ENCODE measurements around the gene CDKN2B.
"Not testable (repeated sequence)": the region's sequence is repeated elsewhere in the genome, so short reads cannot be mapped to it uniquely, and the experiment has no call there.

CDKN2B gene

DNA sequence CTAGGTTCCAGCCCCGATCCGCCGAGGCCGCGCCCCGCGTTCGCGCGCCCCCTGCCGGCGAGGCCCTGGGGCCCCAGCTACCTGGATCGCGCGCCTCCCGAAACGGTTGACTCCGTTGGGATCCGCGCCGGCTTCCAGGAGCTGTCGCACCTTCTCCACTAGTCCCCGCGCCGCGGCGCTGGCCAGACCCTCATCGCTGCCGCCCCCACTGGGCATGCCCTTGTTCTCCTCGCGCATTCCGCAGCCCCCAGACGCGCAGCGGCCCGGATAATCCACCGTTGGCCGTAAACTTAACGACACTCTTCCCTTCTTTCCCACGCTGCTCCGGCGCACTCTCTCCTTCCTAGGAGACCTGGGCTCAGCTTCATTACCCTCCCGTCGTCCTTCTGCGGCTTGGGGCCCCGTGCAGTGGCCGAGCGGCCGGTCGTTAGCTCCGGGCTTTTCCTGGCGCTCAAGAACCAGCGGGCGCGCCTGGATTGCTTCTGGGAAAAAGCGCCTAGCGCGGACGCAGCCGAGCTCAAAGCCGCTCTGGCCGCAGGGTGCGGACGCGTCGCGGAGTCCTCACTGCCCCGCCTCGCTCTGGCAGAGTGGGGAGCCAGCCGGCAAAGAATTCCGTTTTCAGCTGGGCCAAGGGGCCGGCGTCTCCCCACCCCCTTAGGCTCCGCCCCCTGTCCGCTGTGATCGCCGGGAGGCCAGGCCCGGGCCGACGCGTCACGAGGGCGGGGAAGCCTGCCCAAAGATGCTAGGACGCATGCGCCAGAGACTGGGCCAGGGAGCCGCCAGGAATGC is at the start of gene CDKN2B:
Gene CDKN2B, minus strand, starts transcription at position 589 of the 789 bp plus-strand sequence. Its CDS starts 352 bp downstream, at position 237.
- DNase-seq (ENCODE audit: low read depth, low spot score), result peak; percentile 97

DNA sequence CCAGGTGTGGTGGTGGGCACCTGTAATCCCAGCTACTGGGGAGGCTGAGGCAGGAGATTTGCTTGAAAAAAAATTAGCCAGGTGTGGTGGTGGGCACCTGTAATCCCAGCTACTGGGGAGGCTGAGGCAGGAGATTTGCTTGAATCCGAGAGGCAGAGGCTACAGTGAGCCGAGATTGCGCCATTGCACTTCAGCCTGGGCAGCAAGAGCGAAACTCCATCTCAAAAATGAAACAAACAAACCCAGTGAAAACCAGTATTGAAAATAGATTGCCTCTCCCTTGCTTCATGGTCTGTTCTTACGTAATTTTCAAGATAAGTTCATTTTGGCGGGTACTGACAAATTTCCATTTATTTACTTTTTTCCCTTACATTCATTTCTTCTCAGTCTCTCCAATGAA is 48.9 kb upstream of the CDKN2B start:
- DNase-seq (ENCODE audit: low read depth, low spot score), result not testable (repeated sequence)

DNA sequence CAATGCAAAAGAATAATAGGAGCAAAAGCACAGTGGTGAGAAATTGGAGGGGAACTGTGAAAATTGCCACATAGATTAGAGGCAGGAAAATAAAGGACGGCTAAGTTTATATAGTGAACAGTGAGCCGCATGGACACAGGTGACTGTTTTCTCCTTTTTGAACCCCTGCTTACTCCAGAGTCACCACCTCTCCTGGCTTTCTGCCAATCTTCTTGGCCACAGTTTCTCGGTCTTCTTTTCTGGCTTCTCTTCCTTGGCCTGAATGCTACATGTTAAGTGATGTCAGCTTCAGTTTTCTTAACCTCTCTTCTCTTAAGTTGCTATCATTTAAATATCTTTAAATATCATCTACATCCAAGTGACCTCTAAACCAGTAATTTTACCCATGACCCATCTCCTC is 47.3 kb upstream of the CDKN2B start:
- no peak for DNase-seq (ENCODE audit: low read depth, low spot score)

DNA sequence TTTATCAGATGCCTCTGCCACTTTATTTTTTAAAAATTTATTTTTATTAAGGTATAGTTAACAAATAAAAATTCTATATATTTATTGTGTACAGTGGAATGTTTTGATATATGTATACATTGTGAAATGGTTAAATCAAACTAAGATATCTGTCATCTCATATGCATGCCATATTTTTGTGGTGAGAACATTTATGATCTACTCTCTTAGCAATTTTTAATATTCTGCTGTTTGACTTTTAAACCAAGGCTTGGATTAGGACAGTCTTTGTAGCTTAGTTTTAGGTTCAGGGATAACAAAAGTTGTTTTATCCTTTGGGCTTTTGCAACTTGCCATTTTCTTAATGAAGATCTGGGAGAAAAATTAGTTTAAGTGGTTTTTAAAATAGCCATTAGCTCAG is 46.0 kb upstream of the CDKN2B start:
- no peak for DNase-seq (ENCODE audit: low read depth, low spot score)

GRCh38 chr9:22054529-22054928 is 45.4 kb upstream of the CDKN2B start:
- DNase-seq (ENCODE audit: low read depth, low spot score), result no peak

DNA sequence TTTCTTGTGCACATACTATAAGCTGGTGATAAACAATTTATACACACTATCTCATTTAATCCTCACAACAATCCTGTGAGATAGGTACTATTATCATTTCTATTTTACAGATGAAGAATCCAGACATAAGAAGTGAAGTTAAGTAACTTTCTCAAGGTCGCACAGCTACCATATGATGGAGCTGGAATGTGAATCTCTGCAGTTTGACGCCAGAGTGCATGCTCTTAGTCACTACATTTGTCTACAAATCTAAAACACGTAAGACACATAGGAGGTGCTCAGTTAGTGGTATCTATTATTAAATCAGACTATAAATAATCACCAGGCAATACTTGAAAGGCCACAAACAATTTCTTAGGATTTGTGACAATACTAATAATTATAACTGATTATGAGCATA is 45.0 kb upstream of the CDKN2B start:
- no peak for DNase-seq (ENCODE audit: low read depth, low spot score)

- no peak for DNase-seq (ENCODE audit: low read depth, low spot score)
These were observed 44.1 kb upstream of the CDKN2B start for GRCh38 chr9:22053178-22053577.

GRCh38 chr9:22052376-22052945 is 43.4 kb upstream of the CDKN2B start:
- no peak for DNase-seq (ENCODE audit: low read depth, low spot score)

DNA sequence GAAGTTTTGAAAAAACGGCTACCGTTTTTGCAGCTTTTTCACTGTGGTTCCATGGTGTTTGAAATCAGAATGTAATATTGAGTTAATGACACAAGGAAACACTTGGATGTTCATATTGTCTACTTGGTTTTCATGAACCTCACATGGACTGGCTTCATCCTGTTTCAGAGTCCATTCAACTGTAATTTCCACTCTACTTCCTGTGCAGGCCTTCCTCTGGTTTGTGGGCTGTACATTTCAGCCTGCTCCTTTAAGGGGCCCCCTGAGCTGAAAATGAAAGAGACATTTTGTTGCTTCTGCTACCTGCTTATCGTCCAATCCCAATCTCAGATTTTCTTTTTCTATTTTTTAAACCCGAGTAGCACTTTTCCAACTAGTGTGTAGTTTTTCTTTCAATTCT is 41.8 kb upstream of the CDKN2B start:
- DNase-seq (ENCODE audit: low read depth, low spot score), result no peak

- DNase-seq (ENCODE audit: low read depth, low spot score), result no peak
These were observed 40.3 kb upstream of the CDKN2B start for GRCh38 chr9:22049411-22049810.

- DNase-seq (ENCODE audit: low read depth, low spot score), result no peak
These were observed 38.5 kb upstream of the CDKN2B start for GRCh38 chr9:22047596-22047995.

- DNase-seq (ENCODE audit: low read depth, low spot score), result no peak
These were observed 37.3 kb upstream of the CDKN2B start for GRCh38 chr9:22046243-22046885.

- DNase-seq (ENCODE audit: low read depth, low spot score), result no peak
These were observed 36.3 kb upstream of the CDKN2B start for GRCh38 chr9:22045423-22045822.

DNA sequence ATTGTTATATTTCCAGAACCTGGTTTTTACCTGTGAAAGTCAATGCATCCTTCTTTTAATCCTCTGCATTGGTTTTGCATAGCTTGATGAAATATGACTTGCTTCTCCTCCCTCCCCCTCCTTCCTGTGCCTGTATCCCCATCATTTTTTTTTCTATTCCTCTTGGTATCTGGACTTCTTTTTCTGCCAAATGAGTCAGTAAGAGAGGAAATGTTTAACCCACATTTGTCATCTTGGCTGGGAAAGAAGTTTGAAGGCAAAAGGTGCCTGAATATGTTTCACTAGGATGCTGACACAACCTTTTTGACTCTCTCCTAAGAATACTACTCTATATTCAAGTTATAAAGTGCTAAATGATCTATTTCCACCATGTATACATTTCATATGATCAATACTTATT is 35.5 kb upstream of the CDKN2B start:
- DNase-seq (ENCODE audit: low read depth, low spot score), result no peak

- no peak for DNase-seq (ENCODE audit: low read depth, low spot score)
These were observed 34.8 kb upstream of the CDKN2B start for GRCh38 chr9:22043928-22044327.

- DNase-seq (ENCODE audit: low read depth, low spot score), result peak; percentile 20
These were observed 32.7 kb upstream of the CDKN2B start for GRCh38 chr9:22041775-22042174.

- DNase-seq (ENCODE audit: low read depth, low spot score), result no peak
These were observed 32.2 kb upstream of the CDKN2B start for GRCh38 chr9:22041344-22041743.

GRCh38 chr9:22040760-22041159 is 31.7 kb upstream of the CDKN2B start:
- DNase-seq (ENCODE audit: low read depth, low spot score), result no peak

DNA sequence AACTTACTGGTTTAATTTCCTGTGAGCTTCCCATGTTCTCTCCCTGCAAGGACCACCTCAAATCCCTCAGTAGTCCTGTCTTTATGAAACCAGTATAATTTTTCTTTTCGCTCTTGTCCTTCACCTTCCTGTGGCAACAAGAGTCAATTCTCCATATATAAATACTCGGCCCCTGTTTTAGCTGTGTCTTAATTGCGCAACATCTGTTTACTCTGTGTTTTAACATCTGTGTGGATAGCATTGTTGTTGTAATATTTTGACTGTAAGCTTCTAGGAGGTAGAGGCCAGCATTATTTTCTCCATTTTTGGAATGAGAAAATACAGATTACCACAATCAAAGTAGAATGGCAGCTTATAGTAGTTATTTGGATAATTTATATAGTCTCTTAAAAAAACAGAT is 30.2 kb upstream of the CDKN2B start:
- DNase-seq (ENCODE audit: low read depth, low spot score), result no peak

DNA sequence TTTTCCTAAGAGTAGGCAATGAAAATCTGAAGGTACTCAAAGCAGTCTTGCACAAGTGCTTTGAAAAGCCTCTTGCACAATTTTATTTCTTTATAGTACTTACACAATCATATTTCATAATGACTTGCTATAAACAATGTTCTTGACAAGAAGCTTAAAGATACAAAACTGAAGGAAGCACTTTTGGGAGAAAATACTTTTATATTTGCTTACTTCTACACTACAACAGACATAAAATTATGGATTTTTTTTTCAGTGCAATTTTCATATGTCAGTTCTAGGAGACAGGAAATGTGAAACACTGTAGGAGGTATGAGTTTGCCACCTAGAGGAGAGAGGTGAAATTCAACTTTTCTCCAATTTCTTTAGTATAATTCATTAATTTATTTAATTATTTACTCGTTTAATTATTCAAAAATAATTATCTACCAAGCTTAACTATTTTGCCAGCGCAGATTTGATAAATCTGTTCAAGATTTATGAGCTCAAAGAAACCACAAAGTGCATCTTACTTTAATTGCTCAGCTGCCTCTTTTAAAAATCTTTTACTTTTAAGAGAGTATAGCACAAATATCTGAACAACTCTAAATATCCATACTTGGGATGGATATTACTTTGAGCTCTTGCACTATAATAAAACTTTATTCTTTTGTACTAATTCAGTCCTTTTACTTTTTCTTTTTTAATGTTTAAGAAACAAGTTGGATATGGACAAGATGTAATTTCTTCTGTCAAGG is 29.0 kb upstream of the CDKN2B start:
- no peak for DNase-seq (ENCODE audit: low read depth, low spot score)

DNA sequence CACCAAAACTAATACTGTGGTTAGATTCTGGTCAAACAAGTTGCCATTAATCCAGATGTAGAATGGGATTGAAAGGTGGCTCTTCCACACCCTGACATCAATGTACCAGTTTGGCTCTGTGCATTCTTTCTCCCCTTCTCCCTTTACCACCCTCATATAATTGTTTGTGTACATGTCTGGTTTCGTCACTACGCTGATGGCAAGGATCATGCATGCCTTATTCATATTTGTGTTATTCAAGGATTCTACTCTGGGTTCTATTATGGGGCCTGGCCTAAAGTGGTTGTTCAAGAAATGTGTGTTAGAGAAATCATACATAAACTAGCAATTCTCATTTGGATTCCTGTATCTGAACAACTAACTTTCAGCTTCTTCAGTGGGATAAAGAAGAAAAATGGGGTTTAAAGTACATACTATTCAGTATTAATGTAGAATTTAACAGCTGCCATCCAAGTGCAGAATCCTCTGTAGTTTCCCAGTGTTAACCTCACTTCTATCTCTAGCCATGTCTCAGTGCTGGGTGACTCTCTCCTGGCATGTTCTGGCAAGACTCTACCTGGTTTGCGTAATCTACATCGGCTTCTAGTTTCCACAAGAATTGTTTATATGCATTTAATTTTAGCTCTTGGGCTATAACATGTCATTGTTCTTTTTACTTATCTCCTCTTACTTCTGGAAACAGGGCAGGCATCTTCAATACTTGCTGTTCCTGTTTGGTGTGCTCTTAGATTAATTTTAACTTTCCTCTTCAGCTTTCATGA is 27.9 kb upstream of the CDKN2B start:
- no peak for DNase-seq (ENCODE audit: low read depth, low spot score)
